Breast epithelium (tissue), 4 donors: ENCODE data around the gene MORN1. TPM values are rescaled to one million over a fixed set of nuclear protein-coding genes. Genes with fewer than 3 reads are reported as not detected.

ENCODE experiments used
- DNase-seq, 2 donors: peaks; one replicate each; pipeline ENCODE4 v3.0.0-alpha.2; 2019; ENCODE audit warnings: low spot score in 2 of 2
- H3K27ac ChIP-seq, 2 donors: fragments of 200-600 bp; sonication (generic) in 1 of 2; one replicate each; pipeline ENCODE4 v1.5.1; 2016 to 2019; ENCODE audit warnings: mild to moderate bottlenecking in 1 of 2
- H3K27me3 ChIP-seq, 2 donors: fragments of 200-600 bp; sonication (generic) in 1 of 2; one replicate each; pipeline versions ENCODE4 v1.5.1 to v1.6.0; 2017 to 2019; ENCODE audit warnings: control low read depth in 1 of 2, mild to moderate bottlenecking in 1 of 2
- H3K36me3 ChIP-seq: fragments of 200-600 bp; one replicate; pipeline ENCODE4 v1.5.1; 2019
- H3K4me1 ChIP-seq, 2 donors: fragments of 200-600 bp; sonication (generic); one replicate each; pipeline ENCODE4 v1.5.1; 2016 to 2019; ENCODE audit warnings: control low read depth in 1 of 2
- H3K4me3 ChIP-seq, 3 donors: fragments of 200-600 bp; sonication (generic); 1 replicate in 2 of 3; 2 replicates in 1 of 3; pipeline ENCODE4 v1.5.1; 2016 to 2019; ENCODE audit warnings: mild to moderate bottlenecking in 3 of 3, moderate library complexity in 2 of 3
- H3K9me3 ChIP-seq, 2 donors: fragments of 200-600 bp; sonication (generic) in 1 of 2; one replicate each; pipeline ENCODE4 v1.5.1; 2016 to 2019; ENCODE audit warnings: control low read depth in 1 of 2
- CTCF ChIP-seq, 3 donors: fragments of 450-650 bp; IDR thresholded peaks; one replicate each; pipeline ENCODE4 v1.5.1; 2016 to 2017; ENCODE audit warnings: antibody characterized with exemption in 3 of 3, mild to moderate bottlenecking in 3 of 3, moderate library complexity in 3 of 3
- POLR2A ChIP-seq: fragments of 450-650 bp; IDR thresholded peaks from one replicate; pipeline ENCODE4 v1.6.1; 2016; ENCODE audit warnings: antibody characterized with exemption, mild to moderate bottlenecking, moderate library complexity
- POLR2AphosphoS5 ChIP-seq, 3 donors: sonication (generic); formaldehyde crosslinking; IDR thresholded peaks; one replicate each; pipeline ENCODE4 v1.6.1; 2017; ENCODE audit warnings: antibody characterized with exemption in 3 of 3
- intact Hi-C: fragments of 100-400 bp; cut with DNase I; formaldehyde crosslinking; loops from one replicate; pipeline ENCODE4 v1.15.1; 2023; ENCODE audit warnings: low total_unique reads
- total RNA-seq, 3 donors: library from RNA; depleted of rRNA; stranded (reverse); fragments of >200 nt; gene quantifications; one replicate each; pipeline ENCODE4 v1.1.0, GENCODE V29; 2016

MORN1 gene
- total RNA-seq, 3 donors from 2014 or later, result 4.0 to 18.1 (median 17.7) TPM

GRCh38 chr1:2340918-2341254, 50.5 kb downstream of the MORN1 start:
- TF ChIP-seq CTCF (IDR thresholded peaks at IDR 0.05), result no peak
- TF ChIP-seq POLR2A, result no peak
- no peak for TF ChIP-seq POLR2AphosphoS5 (IDR thresholded peaks at IDR 0.05)
- intact Hi-C loops, result no loop called here
- DNase-seq, result no peak
- H3K36me3 ChIP-seq, result no peaks in the 10 kb centered on the region
- no peaks in the 10 kb centered on the region for H3K4me1 ChIP-seq
- no peaks in the 10 kb centered on the region for H3K9me3 ChIP-seq
- H3K27ac ChIP-seq, result no peak overlapping the region
- H3K27me3 ChIP-seq, result no peaks in the 10 kb centered on the region
- H3K4me3 ChIP-seq, result no peak overlapping the region

GRCh38 chr1:2340086-2340917, 51.1 kb downstream of the MORN1 start:
- H3K36me3 ChIP-seq, result no peaks in the 10 kb centered on the region
- TF ChIP-seq POLR2AphosphoS5 (IDR thresholded peaks at IDR 0.05) (no peak), CTCF (IDR thresholded peaks at IDR 0.05) (no peak), POLR2A (no peak)
- H3K4me1 ChIP-seq, result no peaks in the 10 kb centered on the region
- DNase-seq, result no peak
- no peaks in the 10 kb centered on the region for H3K27me3 ChIP-seq
- intact Hi-C loops, result no loop called here
- H3K4me3 ChIP-seq, result no peak overlapping the region
- H3K27ac ChIP-seq, result no peak overlapping the region
- H3K9me3 ChIP-seq, result no peaks in the 10 kb centered on the region

GRCh38 chr1:2339206-2340085, 51.9 kb downstream of the MORN1 start:
- no peak overlapping the region for H3K27ac ChIP-seq
- intact Hi-C loops, result no loop called here
- no peak for TF ChIP-seq POLR2A
- TF ChIP-seq CTCF (IDR thresholded peaks at IDR 0.05), result no peak
- no peak for TF ChIP-seq POLR2AphosphoS5 (IDR thresholded peaks at IDR 0.05)
- no peaks in the 10 kb centered on the region for H3K4me1 ChIP-seq
- no peaks in the 10 kb centered on the region for H3K36me3 ChIP-seq
- no peak for DNase-seq
- H3K4me3 ChIP-seq, result no peak overlapping the region
- no peaks in the 10 kb centered on the region for H3K27me3 ChIP-seq
- H3K9me3 ChIP-seq, result no peaks in the 10 kb centered on the region

- H3K4me1 ChIP-seq, result no peaks in the 10 kb centered on the region
- H3K27me3 ChIP-seq, result no peaks in the 10 kb centered on the region
- DNase-seq, result no peak
- no peak overlapping the region for H3K4me3 ChIP-seq
- H3K36me3 ChIP-seq, result no peaks in the 10 kb centered on the region
- intact Hi-C loops, result no loop called here
- H3K9me3 ChIP-seq, result no peaks in the 10 kb centered on the region
- TF ChIP-seq POLR2A (no peak), CTCF (IDR thresholded peaks at IDR 0.05) (no peak), POLR2AphosphoS5 (IDR thresholded peaks at IDR 0.05) (no peak)
- no peak overlapping the region for H3K27ac ChIP-seq
Measured at GRCh38 chr1:2337501-2337900, 53.9 kb downstream of the MORN1 start.

GRCh38 chr1:2337081-2337480, 54.3 kb downstream of the MORN1 start:
- no peaks in the 10 kb centered on the region for H3K4me1 ChIP-seq
- H3K36me3 ChIP-seq, result no peaks in the 10 kb centered on the region
- H3K9me3 ChIP-seq, result no peaks in the 10 kb centered on the region
- H3K4me3 ChIP-seq, result no peak overlapping the region
- no peaks in the 10 kb centered on the region for H3K27me3 ChIP-seq
- DNase-seq, result no peak
- intact Hi-C loops, result no loop called here
- H3K27ac ChIP-seq, result peak overlapping the region in 1 of 2 donors; percentile 61
- TF ChIP-seq POLR2A (no peak), POLR2AphosphoS5 (IDR thresholded peaks at IDR 0.05) (no peak), CTCF (IDR thresholded peaks at IDR 0.05) (no peak)
